Peyer's patch (tissue), 4 donors: Measurements from ENCODE around the gene SLC6A17. TPM values are rescaled to one million over a fixed set of nuclear protein-coding genes. Genes with fewer than 3 reads are reported as not detected.

Experiments
- DNase-seq, 3 donors: peaks; one replicate each; pipeline ENCODE4 v3.0.0-alpha.2; 2017 to 2019
- H3K27ac ChIP-seq, 4 donors: fragments of 200-600 bp; sonication (generic); one replicate each; pipeline ENCODE4 v1.5.1; 2016 to 2019
- H3K27me3 ChIP-seq, 2 donors: fragments of 200-600 bp; sonication (generic); one replicate each; pipeline ENCODE4 v1.5.1; 2019
- H3K36me3 ChIP-seq, 3 donors: fragments of 200-600 bp; sonication (generic); one replicate each; pipeline ENCODE4 v1.5.1; 2016 to 2019
- H3K4me1 ChIP-seq, 4 donors: fragments of 200-600 bp; sonication (generic); one replicate each; pipeline ENCODE4 v1.5.1; 2016 to 2019
- H3K4me3 ChIP-seq, 4 donors: fragments of 200-600 bp; sonication (generic); 1 replicate in 3 of 4; 2 replicates in 1 of 4; pipeline ENCODE4 v1.5.1; 2016 to 2019; ENCODE audit warnings: mild to moderate bottlenecking in 1 of 4
- H3K9me3 ChIP-seq, 4 donors: fragments of 200-600 bp; sonication (generic); one replicate each; pipeline ENCODE4 v1.5.1; 2016 to 2019; ENCODE audit warnings: mild to moderate bottlenecking in 1 of 4
- CTCF ChIP-seq, 6 experiments: fragments of 450-650 bp in 4 of 6; fragments of 200-600 bp in 2 of 6; sonication (generic) in 1 of 6; IDR thresholded peaks; one replicate each; pipeline ENCODE4 v1.5.1; 2017 to 2019; ENCODE audit warnings: antibody characterized with exemption in 6 of 6, mild to moderate bottlenecking in 3 of 6, moderate library complexity in 1 of 6
- POLR2A ChIP-seq, 2 donors: fragments of 450-650 bp; IDR thresholded peaks; one replicate each; pipeline ENCODE4 v1.5.1; 2017; ENCODE audit warnings: antibody characterized with exemption in 2 of 2, mild to moderate bottlenecking in 2 of 2, moderate library complexity in 2 of 2
- total RNA-seq, 4 donors: library from RNA; depleted of rRNA; stranded (reverse); fragments of >200 nt; gene quantifications; one replicate each; pipeline ENCODE4 v1.1.0, GENCODE V29; 2016

SLC6A17 gene
- total RNA-seq: under 1 TPM in 2 of 4 donors, not detected in 2; 0.13 to 0.28 TPM

- DNase-seq: no peak
- TF ChIP-seq POLR2A (IDR thresholded peaks at IDR 0.05) (no peak), CTCF (IDR thresholded peaks at IDR 0.05) (no peak)
These were observed at the start of gene SLC6A17 for GRCh38 chr1:110150330-110151174. TSS of gene SLC6A17 (plus strand) at chr1:110150494. CDS start at chr1:110166930, 16,436 bp downstream.

GRCh38 chr1:110102081-110102480, 48.2 kb upstream of the SLC6A17 start:
- Histone ChIP-seq H3K4me1 (no peaks in the 10 kb centered on the region), H3K4me3 (no peak overlapping the region), H3K27ac (no peak overlapping the region), H3K9me3 (no peaks in the 10 kb centered on the region), H3K36me3 (no peaks in the 10 kb centered on the region), H3K27me3 (no peaks in the 10 kb centered on the region)
- TF ChIP-seq POLR2A (IDR thresholded peaks at IDR 0.05) (no peak), CTCF (IDR thresholded peaks at IDR 0.05) (no peak)
- DNase-seq: no peak

More at GRCh38 chr1:110150330-110151174, at the start of gene SLC6A17:
- H3K27me3 ChIP-seq: peaks cover 0 to 14% of the 10 kb centered on the region in 2 donors
- no peak within 1 kb of the TSS for H3K27ac ChIP-seq
- no peaks in the 10 kb centered on the region for H3K36me3 ChIP-seq
- H3K4me3 ChIP-seq: peak within 1 kb of the TSS in 1 of 4 donors; percentile 19
- H3K9me3 ChIP-seq: no peaks in the 10 kb centered on the region
- H3K4me1 ChIP-seq: peaks cover 0 to 11% (median 4%) of the 10 kb centered on the region in 4 donors

- no peaks in the 10 kb centered on the region for H3K27me3 ChIP-seq
- no peak overlapping the region for H3K27ac ChIP-seq
- H3K36me3 ChIP-seq: no peaks in the 10 kb centered on the region
- peak; percentile 43 to 82 (median 73) for DNase-seq
- no peaks in the 10 kb centered on the region for H3K9me3 ChIP-seq
- no peaks in the 10 kb centered on the region for H3K4me1 ChIP-seq
- no peak overlapping the region for H3K4me3 ChIP-seq
- TF ChIP-seq POLR2A (IDR thresholded peaks at IDR 0.05) (no peak), CTCF (IDR thresholded peaks at IDR 0.05) (peak in 5 of 6 experiments; percentile 63 to 95 (median 85))
These were observed 44.0 kb upstream of the SLC6A17 start for GRCh38 chr1:110106013-110106941.

- DNase-seq: no peak
- no peaks in the 10 kb centered on the region for H3K9me3 ChIP-seq
- TF ChIP-seq POLR2A (IDR thresholded peaks at IDR 0.05) (no peak), CTCF (IDR thresholded peaks at IDR 0.05) (no peak)
- no peak overlapping the region for H3K27ac ChIP-seq
- no peaks in the 10 kb centered on the region for H3K27me3 ChIP-seq
- H3K4me1 ChIP-seq: no peaks in the 10 kb centered on the region
- H3K36me3 ChIP-seq: no peaks in the 10 kb centered on the region
- no peak overlapping the region for H3K4me3 ChIP-seq
These were observed 42.3 kb upstream of the SLC6A17 start for GRCh38 chr1:110107867-110108469.

GRCh38 chr1:110111081-110111480, 39.2 kb upstream of the SLC6A17 start:
- Histone ChIP-seq H3K27ac (no peak overlapping the region), H3K27me3 (no peaks in the 10 kb centered on the region), H3K9me3 (no peaks in the 10 kb centered on the region), H3K4me1 (no peaks in the 10 kb centered on the region), H3K36me3 (no peaks in the 10 kb centered on the region), H3K4me3 (no peak overlapping the region)
- DNase-seq: no peak
- TF ChIP-seq CTCF (IDR thresholded peaks at IDR 0.05): no peak
- no peak for TF ChIP-seq POLR2A (IDR thresholded peaks at IDR 0.05)
